ENCODE measurements around the gene SNRNP48. TPM values are rescaled to one million over a fixed set of nuclear protein-coding genes. Genes with fewer than 3 reads are reported as not detected.

Gene SNRNP48
- total RNA-seq, 1 donor from 2014 or later: 13.4 TPM

GRCh38 chr6:7556394-7557106 lies 33.4 kb upstream of the SNRNP48 start:
- intact Hi-C loops (cut with DNase I): no loop called here
- no peak for DNase-seq (ENCODE audit: low spot score)

DNA sequence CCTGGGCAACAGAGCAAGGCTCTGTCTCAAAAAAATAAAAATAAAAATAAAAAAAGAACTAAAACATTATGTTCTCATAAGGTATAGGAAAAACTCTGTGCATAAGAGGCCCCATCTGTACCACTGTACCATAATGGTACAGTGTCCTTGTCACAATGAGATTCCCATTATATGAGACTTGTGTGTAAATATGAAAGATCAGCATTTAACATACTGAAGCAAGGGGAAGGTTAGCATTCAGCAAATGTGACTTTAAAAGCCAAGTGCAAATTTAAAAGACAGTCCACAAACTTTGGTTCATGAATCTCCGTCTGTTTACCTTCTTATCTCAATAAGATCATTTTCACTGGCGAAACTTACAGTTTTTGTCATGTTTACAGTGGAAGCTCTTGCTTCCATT lies 32.3 kb upstream of the SNRNP48 start:
- DNase-seq (ENCODE audit: low spot score): no peak
- intact Hi-C loops (cut with DNase I): no loop called here

- no peak for DNase-seq (ENCODE audit: low spot score)
- intact Hi-C loops (cut with DNase I): no loop called here
Measured at GRCh38 chr6:7558781-7559180, 31.2 kb upstream of the SNRNP48 start.

DNA sequence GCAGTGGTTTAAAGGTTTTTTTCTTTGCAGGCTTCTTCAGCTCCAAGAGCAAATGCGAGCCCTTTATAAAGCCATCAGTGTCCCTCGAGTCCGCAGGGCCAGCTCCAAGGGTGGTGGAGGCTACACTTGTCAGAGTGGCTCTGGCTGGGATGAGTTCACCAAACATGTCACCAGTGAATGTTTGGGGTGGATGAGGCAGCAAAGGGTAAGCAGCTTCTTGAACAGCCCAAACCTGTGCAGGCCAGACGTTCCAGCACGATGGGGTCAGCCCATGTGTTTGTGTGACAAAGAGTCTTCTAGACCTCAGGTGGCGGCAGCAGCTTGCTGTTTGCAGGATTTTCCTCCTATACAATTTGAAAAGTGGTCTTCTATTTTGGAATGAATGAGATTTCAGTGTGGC lies 30.8 kb upstream of the SNRNP48 start:
- no peak for DNase-seq (ENCODE audit: low spot score)
- intact Hi-C loops (cut with DNase I): no loop called here

DNA sequence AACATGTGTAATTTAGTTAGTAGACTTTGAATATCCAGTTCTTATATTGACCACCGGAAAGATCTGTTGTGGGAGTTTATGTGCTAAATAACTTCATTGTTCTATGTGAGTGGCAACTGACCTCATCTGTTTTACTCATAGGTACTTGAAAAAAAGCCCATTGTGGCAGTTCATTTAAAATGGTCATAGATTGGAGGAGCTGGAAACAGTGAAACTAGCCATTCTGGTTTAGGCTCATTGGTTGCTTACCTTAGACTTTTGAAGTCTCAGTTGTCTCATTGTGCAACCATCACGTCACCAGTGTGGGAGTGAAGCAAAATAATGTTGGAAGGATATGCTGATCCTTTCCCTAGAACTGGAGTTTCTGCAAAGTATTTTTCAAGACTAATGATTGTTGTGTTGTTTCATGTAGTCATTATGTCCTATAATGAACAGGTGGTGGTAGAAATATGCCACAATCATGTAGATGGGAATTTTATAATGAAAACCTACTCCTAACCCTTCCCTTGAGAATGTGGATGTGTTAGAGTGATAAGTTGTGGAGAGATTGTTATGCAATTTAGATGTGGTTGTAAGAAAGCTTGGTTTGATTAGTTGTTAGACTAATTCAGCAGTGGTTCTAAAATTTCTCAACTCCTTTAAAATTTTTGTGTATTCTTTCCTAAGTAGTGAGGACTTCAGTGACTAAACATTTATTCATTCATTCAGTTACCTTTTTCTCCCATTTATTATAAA lies 30.2 kb upstream of the SNRNP48 start:
- no peak for DNase-seq (ENCODE audit: low spot score)

DNA sequence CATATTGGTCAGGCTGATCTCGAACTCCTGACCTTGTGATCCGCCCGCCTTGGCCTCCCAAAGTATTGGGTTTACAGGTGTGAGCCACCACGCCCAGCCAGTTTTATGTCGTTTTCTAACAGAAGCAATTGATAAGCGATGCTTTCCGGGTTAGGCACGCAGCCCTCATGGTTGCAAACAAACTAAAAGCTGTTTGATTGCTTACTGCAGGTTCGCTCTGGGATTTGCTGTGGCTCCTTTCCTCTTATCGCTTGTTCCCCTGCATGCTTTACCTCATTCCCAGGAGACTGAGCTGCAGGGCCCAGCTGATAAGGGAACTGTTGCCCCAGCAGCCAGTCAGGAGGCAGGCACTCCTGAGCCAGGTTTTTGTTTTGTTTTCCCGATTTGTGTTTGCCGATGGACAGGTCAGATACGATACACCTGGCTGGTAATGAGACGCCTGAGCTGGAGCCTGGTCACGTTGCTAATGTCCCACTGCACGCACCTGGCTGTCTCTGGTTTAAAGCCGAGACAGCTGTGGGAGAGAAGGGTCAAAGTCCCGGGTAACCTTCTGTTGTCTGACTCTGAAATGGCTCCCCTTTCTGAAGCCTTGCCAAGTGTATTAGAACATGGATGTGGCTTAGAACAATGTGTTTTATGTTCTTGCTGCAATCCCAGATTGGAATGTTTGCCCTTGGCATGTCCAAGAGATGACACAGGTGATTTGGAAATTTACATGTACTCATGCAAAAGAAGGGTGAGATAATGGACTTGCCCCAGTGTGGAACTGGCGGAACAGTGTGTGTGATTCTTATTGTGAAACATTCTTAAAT lies 28.6 kb upstream of the SNRNP48 start:
- intact Hi-C loops (cut with DNase I): no loop called here

More for the DNA sequence above, 30.2 kb upstream of the SNRNP48 start:
- intact Hi-C loops (cut with DNase I): no loop called here

GRCh38 chr6:7562769-7563168 lies 27.2 kb upstream of the SNRNP48 start:
- intact Hi-C loops (cut with DNase I): no loop called here
- no peak for DNase-seq (ENCODE audit: low spot score)

More for the DNA sequence above, 28.6 kb upstream of the SNRNP48 start:
- no peak for DNase-seq (ENCODE audit: low spot score)

DNA sequence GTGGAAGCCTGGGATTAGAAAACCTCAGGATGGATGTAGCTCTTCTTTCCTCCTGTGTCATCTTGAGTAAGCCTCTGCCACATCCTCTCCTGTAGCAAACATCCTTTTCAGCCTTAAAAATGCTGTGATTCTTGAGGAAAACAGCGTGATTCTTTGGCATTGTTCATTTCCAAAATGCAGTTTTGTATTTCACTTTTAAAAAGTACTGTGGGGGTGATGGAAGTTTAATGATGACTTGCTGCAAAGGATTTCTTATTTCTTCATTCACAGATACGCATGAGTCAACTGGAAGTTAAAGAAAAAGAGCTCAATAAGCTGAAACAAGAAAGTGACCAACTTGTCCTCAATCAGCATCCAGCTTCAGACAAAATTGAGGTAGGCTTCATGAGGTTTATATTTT lies 23.9 kb upstream of the SNRNP48 start:
- intact Hi-C loops (cut with DNase I): loop anchor here (5.0 kb wide), 1 partner anchor 139 kb away; no protein-coding TSS in a partner anchor
- DNase-seq (ENCODE audit: low spot score): no peak

GRCh38 chr6:7566617-7567173 lies 23.3 kb upstream of the SNRNP48 start:
- no peak for DNase-seq (ENCODE audit: low spot score)
- intact Hi-C loops (cut with DNase I): loop anchor here (5.0 kb wide), 1 partner anchor 139 kb away; no protein-coding TSS in a partner anchor

DNA sequence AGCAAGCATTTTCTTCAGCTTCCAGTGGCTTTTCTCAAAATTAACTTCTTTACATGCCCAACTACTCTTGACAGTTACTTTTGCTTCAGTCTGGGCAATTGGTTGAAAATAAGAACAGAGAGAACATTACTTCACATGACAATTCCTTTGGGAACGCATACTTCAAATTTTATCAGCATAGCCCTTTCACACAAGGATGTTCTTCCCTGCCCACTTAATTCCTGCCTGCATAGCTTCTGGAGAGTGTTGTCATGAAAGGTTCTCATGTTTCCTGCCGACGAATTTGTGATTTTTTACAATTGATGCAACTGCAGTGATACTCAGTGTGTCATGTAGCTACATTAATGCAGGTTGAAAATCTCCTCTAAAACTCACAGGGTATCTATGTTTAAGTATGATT lies 22.0 kb upstream of the SNRNP48 start:
- intact Hi-C loops (cut with DNase I): loop anchor here (5.0 kb wide), 1 partner anchor 141 kb away; no protein-coding TSS in a partner anchor
- no peak for DNase-seq (ENCODE audit: low spot score)

GRCh38 chr6:7569082-7569481 lies 20.9 kb upstream of the SNRNP48 start:
- no peak for DNase-seq (ENCODE audit: low spot score)
- intact Hi-C loops (cut with DNase I): loop anchor here (5.0 kb wide), 1 partner anchor 142 kb away; no protein-coding TSS in a partner anchor

DNA sequence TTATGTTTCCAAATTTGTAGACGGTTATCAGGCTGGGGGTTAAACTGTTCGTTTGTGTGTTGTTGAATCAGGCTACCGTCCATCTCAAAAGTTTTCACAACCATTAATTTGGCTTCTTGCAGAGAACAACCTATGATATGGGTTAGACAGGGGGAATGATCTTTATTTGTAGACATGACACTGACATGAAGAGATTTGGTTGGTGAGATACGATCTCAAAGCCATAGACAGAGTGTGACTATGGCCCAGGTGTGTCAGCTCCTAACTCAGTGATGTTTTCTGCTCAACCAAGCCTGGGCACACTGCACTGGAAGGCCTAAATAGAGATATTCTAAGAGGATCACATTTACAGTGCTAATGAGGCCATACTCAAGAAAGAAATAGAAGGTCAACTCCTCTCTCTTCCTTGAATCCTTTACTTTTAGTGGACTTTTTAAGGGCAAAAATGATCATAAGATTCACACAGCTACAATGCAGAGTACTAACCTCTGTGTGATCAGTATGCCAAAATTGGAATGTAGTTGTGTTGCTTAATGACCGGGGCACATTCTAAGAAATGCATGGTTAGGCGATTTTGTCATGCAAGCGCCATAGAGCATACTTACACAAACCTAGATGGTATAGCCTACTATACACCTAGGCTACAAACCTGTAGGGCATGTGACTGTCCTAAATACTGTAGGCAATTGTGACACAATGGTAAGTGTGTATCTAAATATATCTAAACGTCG lies 17.6 kb upstream of the SNRNP48 start:
- intact Hi-C loops (cut with DNase I): no loop called here
- no peak for DNase-seq (ENCODE audit: low spot score)

DNA sequence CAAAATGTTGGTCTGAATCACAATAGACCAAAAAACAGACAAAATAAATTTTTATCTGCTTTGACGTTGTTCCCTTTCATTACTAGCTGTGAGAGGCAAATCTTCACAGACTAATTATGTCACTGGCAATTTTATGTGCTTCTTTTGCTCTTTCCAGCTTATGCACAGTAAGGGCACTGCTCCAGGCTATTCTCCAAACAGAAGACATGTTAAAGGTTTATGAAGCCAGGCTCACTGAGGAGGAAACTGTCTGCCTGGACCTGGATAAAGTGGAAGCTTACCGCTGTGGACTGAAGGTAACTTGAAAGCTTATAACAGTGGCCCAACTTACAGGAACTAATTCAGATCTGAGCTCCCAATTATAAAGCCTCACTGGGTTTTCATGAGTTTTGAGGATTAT lies 15.5 kb upstream of the SNRNP48 start:
- no peak for DNase-seq (ENCODE audit: low spot score)
- intact Hi-C loops (cut with DNase I): no loop called here

GRCh38 chr6:7578516-7578915 lies 11.5 kb upstream of the SNRNP48 start:
- intact Hi-C loops (cut with DNase I): no loop called here
- DNase-seq (ENCODE audit: low spot score): no peak

DNA sequence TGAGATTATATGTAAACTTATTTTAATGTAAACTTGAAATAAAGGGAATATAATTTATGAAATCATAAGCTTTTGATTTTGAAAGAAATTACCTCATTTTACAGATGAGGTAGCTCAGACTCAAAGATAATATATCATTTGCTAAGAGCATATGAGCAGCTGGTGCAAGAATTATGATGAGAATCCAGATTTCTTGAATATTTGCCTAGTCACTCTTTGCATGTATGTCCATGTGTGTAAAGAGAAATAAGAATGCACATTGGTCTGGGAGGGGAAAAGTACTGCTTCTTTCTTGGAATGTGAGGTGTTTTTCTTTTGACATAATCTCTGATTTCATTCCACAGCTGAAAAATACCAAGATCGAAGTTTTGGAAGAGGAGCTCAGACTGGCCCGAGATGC lies 11.1 kb upstream of the SNRNP48 start:
- DNase-seq (ENCODE audit: low spot score): no peak
- intact Hi-C loops (cut with DNase I): no loop called here

GRCh38 chr6:7579851-7580250 lies 10.1 kb upstream of the SNRNP48 start:
- DNase-seq (ENCODE audit: low spot score): no peak
- intact Hi-C loops (cut with DNase I): no loop called here

DNA sequence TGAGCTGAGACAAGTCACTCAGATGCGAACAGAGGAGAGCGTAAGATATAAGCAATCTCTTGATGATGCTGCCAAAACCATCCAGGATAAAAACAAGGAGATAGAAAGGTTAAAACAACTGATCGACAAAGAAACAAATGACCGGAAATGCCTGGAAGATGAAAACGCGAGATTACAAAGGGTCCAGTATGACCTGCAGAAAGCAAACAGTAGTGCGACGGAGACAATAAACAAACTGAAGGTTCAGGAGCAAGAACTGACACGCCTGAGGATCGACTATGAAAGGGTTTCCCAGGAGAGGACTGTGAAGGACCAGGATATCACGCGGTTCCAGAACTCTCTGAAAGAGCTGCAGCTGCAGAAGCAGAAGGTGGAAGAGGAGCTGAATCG lies 9.5 kb upstream of the SNRNP48 start:
- intact Hi-C loops (cut with DNase I): no loop called here
- no peak for DNase-seq (ENCODE audit: low spot score)

DNA sequence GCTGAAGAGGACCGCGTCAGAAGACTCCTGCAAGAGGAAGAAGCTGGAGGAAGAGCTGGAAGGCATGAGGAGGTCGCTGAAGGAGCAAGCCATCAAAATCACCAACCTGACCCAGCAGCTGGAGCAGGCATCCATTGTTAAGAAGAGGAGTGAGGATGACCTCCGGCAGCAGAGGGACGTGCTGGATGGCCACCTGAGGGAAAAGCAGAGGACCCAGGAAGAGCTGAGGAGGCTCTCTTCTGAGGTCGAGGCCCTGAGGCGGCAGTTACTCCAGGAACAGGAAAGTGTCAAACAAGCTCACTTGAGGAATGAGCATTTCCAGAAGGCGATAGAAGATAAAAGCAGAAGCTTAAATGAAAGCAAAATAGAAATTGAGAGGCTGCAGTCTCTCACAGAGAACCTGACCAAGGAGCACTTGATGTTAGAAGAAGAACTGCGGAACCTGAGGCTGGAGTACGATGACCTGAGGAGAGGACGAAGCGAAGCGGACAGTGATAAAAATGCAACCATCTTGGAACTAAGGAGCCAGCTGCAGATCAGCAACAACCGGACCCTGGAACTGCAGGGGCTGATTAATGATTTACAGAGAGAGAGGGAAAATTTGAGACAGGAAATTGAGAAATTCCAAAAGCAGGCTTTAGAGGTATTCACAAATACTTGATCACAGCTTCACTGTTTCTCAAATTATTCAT lies 8.9 kb upstream of the SNRNP48 start:
- intact Hi-C loops (cut with DNase I): no loop called here
- no peak for DNase-seq (ENCODE audit: low spot score)

Data from cardiac septum (tissue), 1 donor.